Stimulated activated CD8-positive, alpha-beta memory T cell treated with anti-CD3 and anti-CD28 coated beads, Interleukin-15, amount 100 ng/mL, for 48 hours (primary cell): Measurements from ENCODE around the gene KISS1R.
A peak's percentile ranks its signal among the peaks of the same experiment; 100 is the strongest.
"Not testable (repeated sequence)": the region's sequence is repeated elsewhere in the genome, so short reads cannot be mapped to it uniquely, and the experiment has no call there.

ENCODE experiments used
- DNase-seq, 2 donors: peaks; one replicate each; pipeline ENCODE4 v3.0.0-alpha.2; 2020; ENCODE audit warnings: low read depth in 2 of 2

KISS1R gene

DNA sequence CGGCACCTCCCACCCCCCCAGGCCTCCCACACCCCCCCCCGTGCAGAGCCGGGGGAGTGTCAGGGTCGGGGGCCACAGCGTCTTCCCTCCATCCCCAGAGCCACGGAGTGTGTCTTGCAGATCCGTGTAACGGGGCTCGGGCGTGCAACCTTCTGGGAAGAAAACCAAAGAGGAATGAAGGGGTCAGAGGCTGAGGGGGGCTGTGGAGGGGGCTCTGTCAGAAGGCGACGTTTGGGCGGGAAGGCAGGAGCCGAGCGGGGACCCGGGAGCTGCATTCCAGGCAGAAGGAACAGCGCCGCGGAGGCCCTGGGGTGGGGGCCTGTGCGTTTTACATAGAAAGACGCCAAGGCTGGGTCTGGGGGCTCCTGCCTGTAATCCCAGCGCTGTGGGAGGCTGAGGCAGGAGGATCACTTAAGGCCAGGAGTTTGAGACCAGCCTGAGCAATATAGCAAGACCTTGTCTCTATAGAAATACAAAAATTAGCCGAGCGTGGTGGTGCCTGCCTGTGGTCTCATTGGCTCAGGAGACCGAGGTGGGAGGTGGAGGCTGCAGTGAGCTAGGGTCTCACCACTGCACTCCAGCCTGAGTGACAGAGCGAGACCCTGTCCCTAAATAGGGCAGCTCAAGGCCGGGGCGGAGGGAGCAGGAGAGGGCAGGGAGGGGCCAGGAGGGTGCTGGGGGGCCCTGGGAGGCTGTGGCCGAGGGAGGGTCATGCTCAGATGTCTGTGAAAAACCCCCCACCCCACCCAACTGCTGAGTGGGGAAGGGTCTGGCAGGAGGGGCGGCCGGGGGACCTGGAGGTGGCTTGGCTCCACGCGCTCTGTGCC lies 36.5 kb downstream of the KISS1R start:
- DNase-seq: no peak

DNA sequence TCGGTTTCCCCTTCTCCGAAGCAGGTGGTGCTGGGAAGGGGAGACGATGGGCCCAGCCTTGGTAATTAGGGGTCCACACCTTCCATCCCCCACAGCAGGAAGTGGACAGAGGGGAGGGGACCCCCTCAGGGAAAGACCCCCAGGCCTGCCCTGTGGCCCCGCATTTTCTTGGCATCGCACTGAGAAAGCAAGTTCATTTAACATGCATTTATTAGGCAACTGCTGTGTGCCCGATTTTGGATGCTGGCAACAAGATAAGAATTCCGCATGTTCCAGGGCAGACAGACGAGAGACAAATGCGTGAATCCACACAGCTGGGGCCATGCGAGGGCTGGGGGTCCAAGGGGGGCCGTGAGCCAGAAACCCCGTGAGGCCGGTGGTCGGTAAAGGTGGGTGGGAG lies 37.1 kb downstream of the KISS1R start:
- DNase-seq: no peak

DNA sequence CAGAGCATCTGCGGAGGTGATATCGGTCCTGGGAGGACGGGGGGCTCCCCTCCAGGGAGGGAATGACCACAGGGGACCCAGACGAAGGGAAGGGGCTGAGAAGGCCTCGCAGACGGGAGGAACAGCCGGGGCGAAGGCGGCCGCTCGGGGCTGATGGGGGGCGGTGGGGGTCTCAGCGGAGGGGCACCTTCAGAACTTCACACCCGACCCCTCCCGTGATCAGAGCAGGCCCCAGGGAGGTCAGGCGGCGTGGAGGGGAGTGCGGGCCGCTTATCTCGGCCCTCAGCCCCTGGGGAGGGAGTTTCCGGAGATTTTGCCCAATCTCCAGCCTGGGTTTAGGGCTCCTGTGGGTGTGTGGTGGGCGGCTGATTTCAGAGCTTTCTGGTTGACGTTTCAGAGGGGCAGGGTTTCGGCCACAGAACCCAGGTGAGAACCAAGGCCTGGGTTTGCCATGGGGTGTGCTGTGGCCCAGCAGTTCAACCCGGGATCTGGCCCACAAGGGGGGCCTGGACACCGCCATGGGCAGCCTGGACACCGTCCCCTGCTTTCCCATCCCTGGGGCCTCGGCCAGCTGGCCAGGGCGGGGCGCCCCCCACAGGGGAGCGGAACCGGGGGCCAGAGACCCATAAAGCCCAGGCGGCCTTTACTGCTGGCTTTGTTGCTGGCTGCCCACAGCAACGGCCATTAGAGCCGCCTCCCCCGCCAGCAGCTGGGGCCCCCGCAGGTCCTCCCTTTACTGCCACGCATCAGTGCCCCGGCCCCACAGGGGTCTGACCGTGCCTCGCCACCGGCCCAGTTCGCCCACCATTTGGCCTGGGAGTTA lies 37.8 kb downstream of the KISS1R start:
- no peak for DNase-seq

DNA sequence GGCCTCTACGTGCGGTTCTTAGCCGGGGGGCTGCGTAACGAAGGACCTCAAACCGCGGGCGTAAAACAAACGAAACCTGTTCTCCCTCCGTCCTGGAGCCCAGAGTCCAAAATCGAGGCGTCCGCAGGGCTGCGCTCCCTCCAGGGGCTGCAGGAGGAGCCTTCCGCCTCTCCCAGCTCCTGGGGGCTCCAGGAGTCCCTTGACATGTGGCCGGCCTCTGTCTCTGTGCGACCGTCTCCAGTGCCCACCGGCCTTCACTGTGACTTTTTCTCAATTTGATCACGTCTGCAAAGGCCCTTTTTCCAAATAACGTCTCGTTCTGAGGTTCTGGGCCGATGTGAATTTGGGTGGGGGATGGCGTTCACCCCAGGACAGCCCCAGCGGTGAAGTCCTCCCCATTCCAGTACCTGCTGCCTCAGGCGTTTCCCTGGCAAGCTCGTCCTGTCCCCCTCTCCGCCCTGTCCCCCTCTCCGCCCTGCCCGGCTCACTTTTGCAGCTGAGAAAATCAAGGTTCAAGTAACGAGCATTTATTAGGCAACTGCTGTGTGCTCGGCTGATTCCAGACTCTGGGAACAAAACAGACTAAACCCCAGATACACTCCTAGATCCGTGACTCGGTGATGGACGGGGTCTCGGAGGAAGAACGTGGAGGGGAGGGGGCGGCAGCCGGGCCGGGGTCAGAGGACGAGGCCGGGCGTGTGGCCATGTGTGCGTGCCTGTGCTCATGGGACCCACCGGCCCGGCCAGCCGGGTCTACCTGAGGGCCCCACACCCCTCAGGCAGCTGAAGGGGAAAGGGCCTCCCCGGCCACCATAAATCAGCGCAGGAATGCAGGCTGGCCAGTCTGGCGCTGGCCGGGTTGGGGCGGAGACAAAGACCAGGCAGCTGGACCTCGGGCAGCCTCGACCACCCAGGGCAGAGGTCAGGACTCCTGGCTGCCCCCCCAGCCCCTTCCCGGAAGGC lies 39.0 kb downstream of the KISS1R start:
- DNase-seq: no peak

DNA sequence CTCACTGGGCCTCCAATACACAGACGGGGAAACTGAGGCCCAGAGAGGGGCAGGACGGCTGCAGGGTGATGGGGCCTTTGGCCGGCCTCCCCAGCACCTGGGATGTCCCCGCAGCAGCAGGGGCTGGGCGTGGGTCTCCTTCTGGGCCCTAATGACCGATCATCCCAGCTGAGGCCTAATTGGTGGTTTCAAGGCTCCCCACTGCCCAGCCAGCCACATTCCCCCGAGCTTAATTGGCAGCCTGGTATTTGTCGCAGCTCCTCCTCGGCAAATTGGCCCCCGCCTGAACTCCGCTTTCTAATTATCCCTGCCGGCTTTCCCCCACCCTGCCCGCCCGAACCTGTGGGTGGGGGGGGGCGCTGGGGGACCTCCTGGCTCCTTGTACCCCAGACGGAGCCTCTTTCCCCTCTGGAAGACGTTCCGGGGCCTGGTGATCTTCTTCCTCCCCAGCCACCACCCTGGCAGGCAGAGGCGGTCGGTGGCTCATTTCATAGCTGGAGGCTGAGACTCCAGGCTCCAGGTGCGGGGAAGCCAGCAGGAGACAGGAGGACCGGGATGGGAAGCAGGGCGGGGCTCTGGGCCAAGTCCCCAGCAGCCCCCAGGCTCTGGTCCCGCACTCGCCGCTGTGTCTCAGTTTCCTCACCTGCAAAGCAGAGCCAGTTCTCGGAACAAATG lies 39.8 kb downstream of the KISS1R start:
- DNase-seq: no peak

DNA sequence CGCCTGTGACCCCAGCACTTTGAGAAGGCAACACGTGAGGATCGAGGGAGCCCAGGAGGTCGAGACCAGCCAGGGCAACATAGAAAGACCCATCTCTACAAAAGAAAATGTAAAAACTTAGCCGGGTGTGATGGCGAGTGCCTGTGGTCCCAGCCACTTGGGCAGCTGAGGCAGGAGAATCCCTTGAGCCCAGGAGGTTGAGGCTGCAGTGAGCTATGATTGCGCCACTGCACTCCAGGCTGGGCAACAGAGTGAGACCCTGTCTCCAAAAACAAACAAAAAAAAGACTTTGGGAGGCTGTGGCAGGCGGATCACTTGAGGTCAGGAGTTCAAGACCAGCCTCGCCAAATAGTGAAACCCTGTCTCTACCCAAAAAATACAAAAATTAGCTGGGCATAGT lies 40.4 kb downstream of the KISS1R start:
- not testable (repeated sequence) for DNase-seq

DNA sequence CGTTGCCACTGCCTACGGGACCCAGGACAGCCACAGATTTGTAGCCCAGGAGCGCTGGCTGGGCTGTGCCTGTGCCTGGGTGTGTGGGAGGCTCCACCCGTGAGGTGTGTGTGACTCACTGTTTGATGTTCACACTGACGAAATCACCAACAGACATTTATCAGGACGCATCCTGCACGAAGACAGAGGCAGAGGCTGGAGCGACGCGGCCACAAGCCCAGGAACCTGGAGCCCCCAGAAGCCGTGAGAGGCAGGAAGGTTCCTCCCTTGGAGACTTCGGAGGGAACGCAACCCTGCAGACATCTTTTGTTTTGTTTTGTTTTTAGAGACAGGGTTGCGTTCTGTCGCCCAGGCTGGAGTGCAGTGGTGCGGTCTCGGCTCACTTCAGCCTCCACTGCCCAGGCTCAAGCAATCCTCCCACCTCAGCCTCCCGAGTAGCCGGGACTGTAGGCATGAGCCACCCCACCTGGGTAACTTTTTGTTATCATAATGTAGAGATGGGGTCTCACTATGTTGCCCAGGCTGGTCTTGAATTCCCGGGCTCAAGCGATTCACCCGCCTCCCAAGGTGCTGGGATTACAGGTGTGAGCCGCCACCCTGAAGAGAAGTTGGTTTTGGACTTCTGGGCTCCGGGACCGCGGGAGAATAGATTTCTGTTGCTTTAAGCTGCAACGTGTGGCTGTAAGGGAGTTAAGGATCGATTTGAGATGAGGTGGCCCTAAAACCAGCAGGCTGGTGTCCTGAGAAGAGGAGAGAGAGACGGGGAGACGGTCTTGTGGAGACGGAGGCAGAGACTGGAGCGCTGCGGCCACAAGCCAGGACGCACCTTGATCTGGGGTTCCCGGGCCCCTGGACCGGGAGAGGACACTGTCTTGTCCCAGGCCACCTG lies 42.1 kb downstream of the KISS1R start:
- peak; percentile 35 to 37 for DNase-seq

DNA sequence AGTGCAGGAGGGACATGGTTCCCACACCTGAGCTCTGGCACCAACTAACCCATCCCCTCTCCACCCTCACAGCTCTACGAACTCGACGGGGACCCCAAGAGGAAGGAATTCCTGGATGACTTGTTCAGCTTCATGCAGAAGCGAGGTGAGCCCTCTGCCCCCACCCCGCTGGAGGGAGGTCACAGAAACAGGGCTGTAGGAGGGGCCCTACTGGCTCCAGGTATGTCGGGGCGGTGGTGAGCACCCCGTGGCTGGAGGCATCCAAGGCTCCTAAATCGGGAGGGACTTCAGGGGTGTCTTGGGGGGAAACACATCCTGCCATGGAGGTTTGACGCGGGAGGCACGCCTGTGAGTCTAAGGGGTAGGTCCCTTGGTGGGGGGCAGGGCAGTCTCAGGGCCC lies 42.9 kb downstream of the KISS1R start:
- no peak for DNase-seq

DNA sequence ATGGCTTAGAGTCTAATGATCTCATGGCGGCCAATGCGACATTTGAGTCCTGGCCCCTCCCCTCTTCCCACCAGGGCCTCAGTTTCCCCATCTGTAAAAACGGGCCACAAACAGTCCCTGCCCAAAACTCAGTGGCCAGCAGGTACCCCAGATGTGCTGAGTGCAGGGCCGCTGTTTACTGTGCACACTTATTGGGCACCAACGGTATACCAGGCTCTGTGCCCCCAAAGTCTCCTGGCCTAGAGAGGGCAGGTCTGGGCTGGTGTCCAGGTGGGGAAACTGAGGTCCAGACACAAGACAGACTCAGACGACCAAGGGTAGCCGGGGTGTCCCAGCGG lies 43.4 kb downstream of the KISS1R start:
- DNase-seq: no peak

DNA sequence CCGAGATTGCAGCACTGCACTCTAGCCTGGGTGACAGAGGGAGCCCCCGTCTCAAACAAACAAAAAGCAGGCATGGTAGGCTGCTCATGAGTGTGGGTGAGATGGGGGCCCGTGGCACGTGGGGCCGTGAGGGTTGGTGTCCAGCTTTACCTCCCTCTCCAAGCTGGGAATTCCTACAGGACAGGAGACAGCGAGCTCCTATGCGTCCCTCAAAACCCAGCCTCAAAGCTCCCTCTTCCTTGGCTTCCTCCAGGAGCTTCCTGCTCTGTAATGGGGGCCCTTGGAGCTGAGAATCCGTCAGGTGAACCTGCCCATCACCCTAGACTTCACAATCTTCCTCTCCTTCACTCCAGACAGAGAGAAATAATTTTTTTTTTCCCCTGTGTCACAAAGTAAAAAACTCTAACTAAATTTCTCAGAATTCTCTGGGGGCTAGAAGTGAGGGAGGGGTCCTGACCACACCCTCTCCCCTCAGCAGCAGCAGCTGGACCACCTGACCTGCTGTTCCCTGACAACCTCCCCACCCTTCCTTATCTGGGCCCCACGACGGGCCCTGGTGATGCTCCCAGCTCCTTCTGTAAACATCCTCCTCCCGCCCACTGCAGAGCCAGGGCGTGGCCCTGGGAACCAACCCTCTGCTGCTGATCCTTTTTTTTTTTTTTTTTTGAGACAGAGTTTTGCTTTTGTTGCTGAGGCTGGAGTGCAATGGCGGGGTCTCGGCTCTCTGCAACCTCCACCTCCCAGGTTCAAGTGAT lies 44.9 kb downstream of the KISS1R start:
- no peak for DNase-seq

DNA sequence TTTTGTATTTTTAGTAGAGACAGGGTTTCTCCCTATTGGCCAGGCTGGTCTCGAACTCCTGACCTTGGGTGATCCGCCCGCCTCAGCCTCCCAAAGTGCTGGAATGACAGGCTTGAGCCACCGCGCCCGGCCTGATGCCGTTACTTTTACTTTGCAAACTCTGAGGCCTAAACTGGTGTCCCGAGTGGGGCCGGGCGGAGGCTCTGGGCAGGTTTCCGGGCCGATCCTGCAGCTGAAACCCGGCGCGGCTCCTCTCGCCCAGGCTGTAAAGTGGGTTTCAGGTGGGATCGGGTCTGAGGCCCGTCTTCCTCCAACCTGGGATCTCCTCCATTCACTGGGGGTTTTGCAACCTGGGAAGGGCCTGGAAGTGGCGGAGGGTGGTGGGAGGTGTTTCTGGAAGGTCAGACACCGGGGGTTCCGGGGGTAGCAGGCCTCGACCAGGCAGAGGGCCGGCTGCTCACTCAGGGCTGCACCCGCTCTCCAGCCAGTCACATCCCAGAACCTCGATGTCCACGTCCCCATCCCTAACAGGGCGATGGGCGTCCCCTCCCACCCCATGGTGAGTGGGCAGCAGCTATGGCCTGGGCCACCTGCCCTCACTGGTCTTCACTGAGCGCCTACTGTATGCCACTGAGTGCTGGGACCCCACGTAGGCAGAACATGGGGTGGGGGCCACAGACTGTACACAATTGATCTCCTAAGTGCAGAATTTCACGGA lies 45.7 kb downstream of the KISS1R start:
- DNase-seq: no peak

DNA sequence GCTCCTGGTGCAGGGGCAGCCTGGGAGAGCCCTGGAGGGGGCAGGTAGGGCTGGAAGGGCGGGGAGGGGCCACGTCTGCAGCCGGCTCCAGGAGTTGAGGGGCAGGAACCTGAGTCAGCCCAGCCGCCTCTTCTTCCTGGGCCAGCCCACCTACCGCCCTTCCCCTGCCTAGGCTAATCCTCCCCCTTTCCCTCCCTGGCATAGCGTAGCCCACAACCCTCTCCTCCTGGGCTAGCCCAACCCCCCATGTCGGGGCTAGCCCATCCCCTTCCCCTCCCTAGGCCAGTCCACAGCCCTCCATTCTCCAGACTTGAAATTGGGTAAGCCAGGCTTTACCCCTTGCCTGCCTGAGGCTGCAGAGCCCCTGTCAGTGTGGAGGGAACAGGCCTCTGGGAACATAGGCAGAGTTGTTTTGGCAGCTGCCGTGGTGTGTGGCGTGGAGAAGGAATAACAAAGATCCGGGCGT lies 46.4 kb downstream of the KISS1R start:
- DNase-seq: no peak

DNA sequence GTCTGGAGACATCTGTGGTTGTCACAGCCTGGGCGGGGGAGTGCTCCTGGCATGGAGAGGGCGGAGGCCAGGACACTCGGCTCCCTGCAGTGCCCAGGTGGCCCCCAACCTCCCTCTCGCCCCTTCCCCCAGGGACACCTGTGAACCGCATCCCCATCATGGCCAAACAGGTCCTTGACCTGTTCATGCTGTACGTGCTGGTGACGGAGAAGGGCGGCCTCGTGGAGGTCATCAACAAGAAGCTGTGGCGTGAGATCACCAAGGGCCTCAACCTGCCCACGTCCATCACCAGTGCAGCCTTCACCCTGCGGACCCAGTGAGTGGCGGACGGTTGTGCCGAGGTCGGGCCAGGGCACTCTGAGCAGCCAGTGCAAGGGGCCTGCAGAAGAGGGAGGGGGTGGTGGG lies 47.0 kb downstream of the KISS1R start:
- no peak for DNase-seq

DNA sequence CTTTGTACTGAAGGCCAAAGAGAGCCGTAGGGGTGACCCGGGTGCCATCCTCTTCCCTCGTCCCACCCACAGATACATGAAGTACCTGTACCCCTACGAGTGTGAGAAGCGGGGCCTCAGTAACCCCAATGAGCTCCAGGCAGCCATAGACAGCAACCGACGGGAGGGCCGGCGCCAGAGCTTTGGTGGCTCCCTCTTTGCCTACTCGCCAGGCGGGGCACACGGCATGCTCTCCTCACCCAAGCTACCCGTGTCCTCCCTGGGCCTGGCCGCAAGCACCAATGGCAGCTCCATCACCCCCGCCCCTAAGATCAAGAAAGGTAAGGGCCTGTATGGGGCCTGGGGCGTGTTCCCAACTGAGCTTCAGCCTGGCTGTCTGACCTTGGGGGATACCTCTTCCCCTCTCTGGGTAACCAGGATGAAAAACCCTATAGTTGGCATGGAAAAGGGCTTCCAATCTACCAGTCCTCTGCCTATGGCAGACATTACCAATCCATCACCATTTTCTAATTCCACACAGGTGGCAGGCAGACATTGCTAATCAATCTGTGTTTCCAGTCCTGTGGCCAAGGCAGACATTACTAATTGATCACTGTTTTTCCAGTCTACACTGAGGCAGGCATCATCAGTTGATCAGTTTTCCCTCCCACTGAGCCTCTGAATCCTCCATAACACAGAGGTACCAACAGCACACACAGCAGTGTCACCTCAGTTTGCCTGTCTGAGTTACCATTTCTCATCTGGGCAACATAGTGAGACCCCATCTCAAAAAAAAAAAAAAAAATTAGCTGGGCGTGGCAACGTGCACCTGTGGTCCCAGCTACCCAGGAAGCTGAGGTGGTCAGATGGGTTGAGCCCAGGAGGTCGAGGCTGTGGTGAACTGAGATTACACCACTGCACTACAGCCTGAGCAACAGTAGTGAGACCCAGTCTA lies 47.9 kb downstream of the KISS1R start:
- DNase-seq: no peak

DNA sequence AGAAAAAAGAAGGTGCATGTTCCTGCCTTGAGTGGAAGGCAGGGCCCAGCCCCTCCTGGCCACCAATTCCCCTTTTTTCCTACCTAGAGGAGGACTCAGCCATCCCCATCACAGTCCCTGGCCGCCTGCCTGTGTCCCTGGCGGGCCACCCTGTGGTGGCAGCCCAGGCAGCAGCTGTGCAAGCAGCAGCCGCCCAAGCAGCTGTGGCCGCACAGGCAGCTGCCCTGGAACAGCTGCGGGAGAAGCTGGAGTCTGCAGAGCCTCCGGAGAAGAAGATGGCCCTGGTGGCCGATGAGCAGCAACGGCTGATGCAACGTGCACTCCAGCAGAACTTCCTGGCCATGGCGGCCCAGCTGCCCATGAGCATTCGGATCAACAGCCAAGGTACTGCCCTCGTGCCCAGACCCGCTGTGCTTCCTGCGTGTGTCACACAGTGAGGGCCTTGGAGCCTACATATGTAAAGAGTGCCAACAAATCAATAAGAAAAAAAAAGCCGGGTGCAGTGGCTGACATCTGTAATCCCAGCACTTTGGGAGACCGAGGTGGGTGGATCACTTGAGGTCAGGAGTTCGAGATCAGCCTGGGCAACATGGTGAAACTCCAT lies 49.5 kb downstream of the KISS1R start:
- DNase-seq: no peak
